GM18519 (cell line): Measurements from ENCODE around the gene POP4.

Experiments
- ATAC-seq: cut with Tn5 transposase; IDR thresholded peaks from one replicate; pipeline ENCODE4 v1.9.1; 2021; ENCODE audit warnings: mild to moderate bottlenecking, moderate library complexity; ENCODE audit not compliant: unreplicated experiment, low FRiP score

The POP4 gene

GRCh38 chr19:29576761-29577648 lies 29.1 kb upstream of the POP4 start:
- ATAC-seq: no peak

DNA sequence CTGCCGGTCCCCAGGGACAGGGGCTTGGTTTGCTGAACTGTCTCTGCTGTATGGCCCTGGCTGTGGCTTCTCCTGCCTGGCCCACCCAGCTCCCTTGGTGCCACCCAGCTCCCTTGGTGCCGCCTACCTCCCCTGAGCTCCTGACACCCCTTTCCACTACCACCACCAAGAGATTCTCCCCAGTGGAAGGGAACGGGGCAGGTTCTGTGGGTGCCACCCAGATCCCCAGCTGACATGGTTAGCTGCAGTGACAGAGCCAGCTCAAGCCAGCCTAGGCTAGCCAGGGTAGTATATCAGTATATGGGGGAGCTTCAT lies 28.5 kb upstream of the POP4 start:
- no peak for ATAC-seq

GRCh38 chr19:29578349-29578748 lies 27.7 kb upstream of the POP4 start:
- no peak for ATAC-seq

- ATAC-seq: no peak
These were observed 26.7 kb upstream of the POP4 start for GRCh38 chr19:29579308-29579910.

DNA sequence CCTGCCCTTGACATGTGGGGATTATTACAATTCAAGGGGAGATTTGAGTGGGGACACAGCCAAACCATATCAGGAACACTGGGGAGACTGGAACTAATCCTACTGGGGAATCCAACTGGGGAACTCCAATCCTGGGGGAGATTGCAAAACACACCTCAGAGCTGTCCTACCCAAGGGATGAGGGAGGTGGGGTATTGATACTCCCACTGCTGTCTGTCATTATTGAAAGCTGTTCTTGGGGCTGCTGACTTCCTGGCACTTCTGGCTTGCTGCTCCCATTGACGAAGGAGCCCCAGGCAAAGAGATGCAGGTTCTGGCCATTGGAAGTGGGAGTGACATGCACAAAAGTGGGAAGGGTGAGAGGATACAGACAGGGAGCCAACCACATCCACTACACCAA lies 24.7 kb upstream of the POP4 start:
- ATAC-seq: no peak

- no peak for ATAC-seq
These were observed 22.7 kb upstream of the POP4 start for GRCh38 chr19:29583196-29583999.

- ATAC-seq: no peak
These were observed 19.7 kb upstream of the POP4 start for GRCh38 chr19:29586401-29586800.

- no peak for ATAC-seq
These were observed 19.0 kb upstream of the POP4 start for GRCh38 chr19:29587059-29587458.

DNA sequence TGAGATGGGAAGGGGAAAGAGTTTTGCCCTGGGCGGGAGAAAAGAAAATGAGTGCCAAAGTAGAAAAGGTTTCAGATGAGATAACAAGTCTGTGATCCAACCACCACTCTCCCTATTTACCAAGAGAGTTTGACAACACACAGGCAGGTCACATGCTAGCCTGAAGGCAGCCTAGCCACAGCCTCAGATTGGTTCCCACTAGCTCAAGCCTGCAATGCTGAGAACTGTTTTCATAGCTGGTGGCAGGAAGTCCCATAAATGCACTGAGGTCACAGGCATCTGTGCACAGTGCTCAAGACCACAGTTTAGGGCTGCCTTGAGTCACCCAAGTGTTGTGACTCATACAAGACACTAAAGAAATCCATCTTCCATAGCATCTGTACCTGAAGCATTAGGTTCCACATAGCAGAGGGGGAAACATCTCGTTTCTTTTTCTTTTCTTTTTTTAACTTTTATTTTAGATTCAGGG lies 18.5 kb upstream of the POP4 start:
- ATAC-seq: peak; percentile 98

GRCh38 chr19:29588095-29588494 lies 18.0 kb upstream of the POP4 start:
- no peak for ATAC-seq

GRCh38 chr19:29590278-29590677 lies 15.8 kb upstream of the POP4 start:
- no peak for ATAC-seq

- no peak for ATAC-seq
These were observed 14.4 kb upstream of the POP4 start for GRCh38 chr19:29591670-29592069.

GRCh38 chr19:29593869-29594268 lies 12.2 kb upstream of the POP4 start:
- ATAC-seq: no peak

DNA sequence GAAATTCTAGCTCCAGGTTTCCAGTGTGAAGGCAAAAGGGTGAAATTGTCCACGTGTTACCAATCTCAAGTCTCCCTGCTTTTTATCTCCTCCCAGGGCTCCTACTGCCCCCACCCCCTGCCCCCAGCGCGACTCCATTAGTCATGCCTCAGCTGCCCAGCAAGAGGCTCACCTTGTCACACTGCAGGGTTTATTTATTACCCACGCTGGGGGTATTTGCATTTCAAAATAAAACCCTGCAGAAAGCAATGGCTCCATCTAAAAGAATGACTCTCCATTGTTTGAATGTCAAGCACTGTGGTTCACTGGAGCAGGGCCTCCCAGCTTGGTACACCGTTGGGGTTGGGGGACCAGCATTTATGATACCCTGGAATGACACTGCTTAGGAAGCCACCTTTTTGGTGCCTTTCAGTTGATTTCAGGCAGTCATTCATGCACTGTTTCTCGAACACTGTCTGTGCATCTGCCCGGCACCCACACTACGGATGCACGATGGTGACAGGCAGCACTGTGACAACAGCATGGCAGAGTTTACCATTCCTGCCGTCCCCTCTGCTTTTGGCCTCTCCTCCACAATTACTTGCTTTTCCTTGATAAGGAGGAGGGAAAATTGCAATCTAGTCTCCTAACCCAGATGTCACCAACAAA lies 9.9 kb upstream of the POP4 start:
- ATAC-seq: no peak

- ATAC-seq: no peak
These were observed 9.1 kb upstream of the POP4 start for GRCh38 chr19:29596885-29597525.

- ATAC-seq: no peak
These were observed 8.0 kb upstream of the POP4 start for GRCh38 chr19:29598036-29598435.

- ATAC-seq: no peak
These were observed 7.6 kb upstream of the POP4 start for GRCh38 chr19:29598496-29598895.

- ATAC-seq: no peak
These were observed 2.8 kb upstream of the POP4 start for GRCh38 chr19:29603308-29603707.

DNA sequence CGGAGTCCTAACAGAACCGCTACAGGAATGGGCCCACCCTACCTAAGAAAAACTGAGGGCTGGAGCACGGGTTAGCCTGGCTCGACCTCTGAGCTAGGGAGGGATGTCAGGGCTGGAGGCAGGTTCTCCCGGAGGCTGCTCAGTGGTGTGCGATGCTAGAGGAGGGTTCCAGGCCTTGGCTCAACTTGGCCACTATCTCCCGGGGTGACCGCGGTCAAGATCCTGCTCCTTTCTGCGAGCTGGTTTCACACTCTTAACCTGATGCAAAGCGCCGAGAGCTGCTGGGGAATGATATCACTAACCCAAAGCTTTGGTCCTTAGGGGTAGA lies 301 bp downstream of the POP4 start:
- no peak for ATAC-seq

- no peak for ATAC-seq
These were observed 3.6 kb downstream of the POP4 start for GRCh38 chr19:29609636-29610035.

- ATAC-seq: no peak
These were observed 4.1 kb downstream of the POP4 start for GRCh38 chr19:29610213-29610573.
